ENCODE results near the gene MBD4.

The MBD4 gene

GRCh38 chr3:129462361-129462968, 22.7 kb upstream of the MBD4 start:
- DNase-seq: no peak

GRCh38 chr3:129461461-129462146, 21.9 kb upstream of the MBD4 start:
- no peak for DNase-seq

GRCh38 chr3:129461022-129461421, 21.3 kb upstream of the MBD4 start:
- no peak for DNase-seq

- no peak for DNase-seq
These were observed 20.8 kb upstream of the MBD4 start for GRCh38 chr3:129460572-129460971.

GRCh38 chr3:129460155-129460554, 20.4 kb upstream of the MBD4 start:
- DNase-seq: no peak

GRCh38 chr3:129453732-129454131, 14.0 kb upstream of the MBD4 start:
- DNase-seq: no peak

- DNase-seq: no peak
These were observed 9.7 kb upstream of the MBD4 start for GRCh38 chr3:129449279-129450115.

GRCh38 chr3:129448186-129448895, 8.6 kb upstream of the MBD4 start:
- DNase-seq: no peak

- DNase-seq: no peak
These were observed 7.2 kb upstream of the MBD4 start for GRCh38 chr3:129446926-129447325.

- DNase-seq: no peak
These were observed 5.7 kb upstream of the MBD4 start for GRCh38 chr3:129445471-129445870.

- DNase-seq: no peak
These were observed 3.2 kb upstream of the MBD4 start for GRCh38 chr3:129442947-129443346.

GRCh38 chr3:129442486-129442885, 2.7 kb upstream of the MBD4 start:
- no peak for DNase-seq

- DNase-seq: no peak
These were observed 2.0 kb upstream of the MBD4 start for GRCh38 chr3:129441782-129442181.

- no peak for DNase-seq
These were observed 1.5 kb upstream of the MBD4 start for GRCh38 chr3:129441215-129441614.

- no peak for DNase-seq
These were observed 956 bp upstream of the MBD4 start for GRCh38 chr3:129440618-129441190.

GRCh38 chr3:129439226-129439816, 427 bp downstream of the MBD4 start:
- DNase-seq: peak in 1 of 2 donors; percentile 13

GRCh38 chr3:129435367-129435766, 4.4 kb downstream of the MBD4 start:
- DNase-seq: no peak

- no peak for DNase-seq
These were observed 5.6 kb downstream of the MBD4 start for GRCh38 chr3:129434140-129434539.

- no peak for DNase-seq
These were observed 6.2 kb downstream of the MBD4 start for GRCh38 chr3:129433565-129433964.

- DNase-seq: no peak
These were observed 7.1 kb downstream of the MBD4 start for GRCh38 chr3:129432671-129433070.

- DNase-seq: no peak
These were observed 7.7 kb downstream of the MBD4 start for GRCh38 chr3:129432036-129432435.

GRCh38 chr3:129429602-129430001, 10.1 kb downstream of the MBD4 start:
- no peak for DNase-seq

GRCh38 chr3:129429080-129429451, 10.7 kb downstream of the MBD4 start:
- no peak for DNase-seq

Measured in bone marrow (tissue), 2 donors.